MM.1S (cell line): ENCODE data around the gene TBC1D2.

Source experiments
- DNase-seq: peaks from one replicate; pipeline ENCODE4 v3.0.0-alpha.2; 2015
- H2AFZ ChIP-seq: fragments of 300-600 bp; sonication (generic); 2 replicates; pipeline ENCODE4 v1.6.0; 2016; ENCODE audit warnings: antibody characterized with exemption, low read length
- H3F3A ChIP-seq: fragments of 300-600 bp; sonication (generic); 2 replicates; pipeline ENCODE4 v1.6.1; 2016; ENCODE audit warnings: mild to moderate bottlenecking, antibody characterized with exemption, low read length, moderate library complexity, mixed read lengths; ENCODE audit not compliant: insufficient read depth
- H3K27ac ChIP-seq: fragments of 300-600 bp; sonication (generic); 2 replicates; pipeline ENCODE4 v1.5.1; 2016; ENCODE audit warnings: mild to moderate bottlenecking, low read length
- H3K27me3 ChIP-seq: fragments of 300-600 bp; sonication (generic); replicated peaks from 2 replicates; pipeline ENCODE4 v1.6.0; 2016; ENCODE audit warnings: low read length; ENCODE audit not compliant: insufficient read depth
- H3K36me3 ChIP-seq: fragments of 300-600 bp; sonication (generic); replicated peaks from 2 replicates; pipeline ENCODE4 v1.6.1; 2016; ENCODE audit warnings: mild to moderate bottlenecking, low read length, mixed read lengths; ENCODE audit not compliant: insufficient read depth
- H3K4me1 ChIP-seq: fragments of 300-600 bp; sonication (generic); 2 replicates; pipeline ENCODE4 v1.6.1; 2016; ENCODE audit warnings: low read length, mixed read lengths
- H3K4me2 ChIP-seq: fragments of 300-600 bp; sonication (generic); 2 replicates; pipeline ENCODE4 v1.6.0; 2016; ENCODE audit warnings: low read depth, low read length
- H3K4me3 ChIP-seq: fragments of 300-600 bp; sonication (generic); 2 replicates; pipeline ENCODE4 v1.5.1; 2016; ENCODE audit warnings: low read length, mixed read lengths
- H3K79me2 ChIP-seq: fragments of 300-600 bp; sonication (generic); 2 replicates; pipeline ENCODE4 v1.6.1; 2016; ENCODE audit warnings: mixed run types, low read length, mixed read lengths
- H3K9ac ChIP-seq: fragments of 300-600 bp; sonication (generic); 2 replicates; pipeline ENCODE4 v1.6.1; 2016; ENCODE audit warnings: low read length, mixed read lengths
- H3K9me2 ChIP-seq: fragments of 300-600 bp; sonication (generic); replicated peaks from 2 replicates; pipeline ENCODE4 v1.6.1; 2016; ENCODE audit warnings: mild to moderate bottlenecking, low read length, mixed read lengths; ENCODE audit not compliant: insufficient read depth
- H3K9me3 ChIP-seq: fragments of 300-600 bp; sonication (generic); replicated peaks from 2 replicates; pipeline ENCODE4 v1.6.1; 2016; ENCODE audit warnings: mild to moderate bottlenecking, low read length, mixed read lengths; ENCODE audit not compliant: insufficient read depth
- H4K20me1 ChIP-seq: fragments of 300-600 bp; sonication (generic); 2 replicates; pipeline ENCODE4 v1.6.1; 2016; ENCODE audit warnings: mild to moderate bottlenecking, low read length, moderate library complexity, mixed read lengths; ENCODE audit not compliant: insufficient read depth
- EZH2 ChIP-seq: fragments of 300-600 bp; sonication (generic); optimal IDR thresholded peaks from 2 replicates; pipeline ENCODE3; 2017; ENCODE audit warnings: low read depth, mild to moderate bottlenecking, antibody characterized with exemption, low read length, mixed read lengths
- EZH2phosphoT487 ChIP-seq: fragments of 300-600 bp; sonication (generic); IDR thresholded peaks from 2 replicates; pipeline ENCODE4 v1.6.1; 2018; ENCODE audit warnings: antibody characterized with exemption, low read length
- TF ChIP-seq, protein P1 (sequence below): fragments of 300-600 bp; sonication (generic); IDR thresholded peaks from 2 replicates; pipeline ENCODE4 v1.5.1; 2016; ENCODE audit warnings: antibody characterized with exemption, low read length, mixed read lengths

The TBC1D2 gene

DNA sequence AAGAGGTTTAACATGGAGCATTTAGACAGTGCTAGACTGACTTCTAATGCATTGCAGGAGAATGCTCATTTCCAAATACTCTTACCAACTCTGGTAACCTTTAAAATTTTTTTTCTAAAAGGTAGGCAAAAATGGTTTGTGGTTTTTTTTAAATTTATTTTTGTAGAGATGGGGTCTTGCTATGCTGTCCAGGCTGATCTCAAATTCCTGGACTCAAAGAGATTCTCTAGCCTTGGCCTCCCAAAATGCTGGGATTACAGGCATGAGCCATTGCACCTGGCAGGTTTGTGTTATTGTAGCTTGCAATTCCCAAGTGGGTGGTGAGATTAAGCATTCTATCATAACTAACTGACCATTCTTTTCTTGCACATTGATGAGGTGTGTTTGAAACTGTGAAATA lies 43.0 kb upstream of the TBC1D2 start:
- DNase-seq = no peak
- Histone ChIP-seq H3K9me3 (no peaks in the 10 kb centered on the region), H3F3A (no peaks in the 10 kb centered on the region), H3K79me2 (no peaks in the 10 kb centered on the region), H3K9ac (no peak overlapping the region), H2AFZ (no peak overlapping the region), H3K27ac (no peak overlapping the region), H3K9me2 (no peaks in the 10 kb centered on the region), H3K4me3 (no peak overlapping the region), H3K4me1 (no peaks in the 10 kb centered on the region), H3K36me3 (no peaks in the 10 kb centered on the region), H3K27me3 (no peaks in the 10 kb centered on the region), H3K4me2 (no peak overlapping the region), H4K20me1 (no peaks in the 10 kb centered on the region)
- TF ChIP-seq EZH2phosphoT487 (no peak), EZH2 (no peak)
- TF ChIP-seq, protein P1, sequence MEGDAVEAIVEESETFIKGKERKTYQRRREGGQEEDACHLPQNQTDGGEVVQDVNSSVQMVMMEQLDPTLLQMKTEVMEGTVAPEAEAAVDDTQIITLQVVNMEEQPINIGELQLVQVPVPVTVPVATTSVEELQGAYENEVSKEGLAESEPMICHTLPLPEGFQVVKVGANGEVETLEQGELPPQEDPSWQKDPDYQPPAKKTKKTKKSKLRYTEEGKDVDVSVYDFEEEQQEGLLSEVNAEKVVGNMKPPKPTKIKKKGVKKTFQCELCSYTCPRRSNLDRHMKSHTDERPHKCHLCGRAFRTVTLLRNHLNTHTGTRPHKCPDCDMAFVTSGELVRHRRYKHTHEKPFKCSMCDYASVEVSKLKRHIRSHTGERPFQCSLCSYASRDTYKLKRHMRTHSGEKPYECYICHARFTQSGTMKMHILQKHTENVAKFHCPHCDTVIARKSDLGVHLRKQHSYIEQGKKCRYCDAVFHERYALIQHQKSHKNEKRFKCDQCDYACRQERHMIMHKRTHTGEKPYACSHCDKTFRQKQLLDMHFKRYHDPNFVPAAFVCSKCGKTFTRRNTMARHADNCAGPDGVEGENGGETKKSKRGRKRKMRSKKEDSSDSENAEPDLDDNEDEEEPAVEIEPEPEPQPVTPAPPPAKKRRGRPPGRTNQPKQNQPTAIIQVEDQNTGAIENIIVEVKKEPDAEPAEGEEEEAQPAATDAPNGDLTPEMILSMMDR = no peak

DNA sequence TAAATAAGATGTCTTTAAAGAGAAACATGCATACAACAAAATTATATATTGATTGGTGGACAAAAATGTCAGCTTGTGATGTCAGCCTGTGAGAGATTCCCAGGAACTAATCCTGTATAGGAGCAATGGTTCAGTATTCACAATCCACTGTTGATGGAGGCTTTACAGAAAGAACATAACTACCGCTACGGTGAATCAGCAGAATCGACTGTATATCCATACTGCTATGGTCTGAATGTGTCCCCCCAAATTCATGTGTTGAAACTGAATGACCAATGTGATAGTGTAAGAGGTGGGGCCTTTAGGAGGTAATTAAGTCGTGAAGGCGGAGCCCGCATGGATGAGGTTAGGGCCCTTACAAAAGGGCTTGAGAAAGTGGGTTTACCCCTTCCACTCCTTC lies 40.4 kb upstream of the TBC1D2 start:
- H3K9me3 ChIP-seq = no peaks in the 10 kb centered on the region
- no peaks in the 10 kb centered on the region for H4K20me1 ChIP-seq
- H3K4me3 ChIP-seq = no peak overlapping the region
- H3K9ac ChIP-seq = no peak overlapping the region
- TF ChIP-seq, protein P1 = no peak
- no peak for TF ChIP-seq EZH2
- no peak for TF ChIP-seq EZH2phosphoT487
- no peak overlapping the region for H3K4me2 ChIP-seq
- H3F3A ChIP-seq = no peaks in the 10 kb centered on the region
- H3K79me2 ChIP-seq = no peaks in the 10 kb centered on the region
- no peaks in the 10 kb centered on the region for H3K9me2 ChIP-seq
- H3K4me1 ChIP-seq = no peaks in the 10 kb centered on the region
- H3K27ac ChIP-seq = no peak overlapping the region
- no peaks in the 10 kb centered on the region for H3K27me3 ChIP-seq
- no peak overlapping the region for H2AFZ ChIP-seq
- no peaks in the 10 kb centered on the region for H3K36me3 ChIP-seq
- no peak for DNase-seq

DNA sequence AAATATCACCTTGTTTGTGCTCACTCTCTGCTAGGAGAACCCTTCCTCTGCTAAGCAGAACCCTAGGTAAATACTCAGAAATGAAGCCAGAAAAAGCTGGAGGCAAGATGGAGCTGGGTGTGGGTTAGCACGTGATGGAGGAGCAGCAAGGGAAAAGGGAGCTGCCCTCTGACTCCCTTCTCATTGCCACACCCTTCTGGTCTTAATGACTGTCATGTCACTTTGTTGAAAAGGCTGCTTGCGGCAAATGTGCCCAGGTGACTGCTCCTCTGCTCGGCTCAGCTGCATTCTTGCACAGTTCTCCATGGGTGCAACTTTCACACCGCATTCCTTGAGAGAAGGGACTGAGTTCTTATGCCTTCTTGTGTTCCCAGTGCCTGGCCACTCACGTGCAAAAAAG lies 36.4 kb upstream of the TBC1D2 start:
- H3K4me1 ChIP-seq = no peaks in the 10 kb centered on the region
- no peak for DNase-seq
- H3K36me3 ChIP-seq = no peaks in the 10 kb centered on the region
- no peak overlapping the region for H2AFZ ChIP-seq
- H3K4me2 ChIP-seq = no peak overlapping the region
- H4K20me1 ChIP-seq = no peaks in the 10 kb centered on the region
- no peak overlapping the region for H3K4me3 ChIP-seq
- no peaks in the 10 kb centered on the region for H3K27me3 ChIP-seq
- H3F3A ChIP-seq = no peaks in the 10 kb centered on the region
- H3K79me2 ChIP-seq = no peaks in the 10 kb centered on the region
- H3K9me2 ChIP-seq = no peaks in the 10 kb centered on the region
- H3K9me3 ChIP-seq = no peaks in the 10 kb centered on the region
- TF ChIP-seq EZH2phosphoT487 = no peak
- no peak for TF ChIP-seq EZH2
- TF ChIP-seq, protein P1 = no peak
- H3K9ac ChIP-seq = no peak overlapping the region
- H3K27ac ChIP-seq = no peak overlapping the region
